ENCODE results near the gene MAVS.

- TF ChIP-seq CTCF (IDR thresholded peaks at IDR 0.05; ENCODE audit: low read depth, low read length) (no peak), EZH2phosphoT487 (IDR thresholded peaks at IDR 0.05; ENCODE audit: low read depth) (no peak)
Measured at GRCh38 chr20:3916364-3916763, 69.7 kb downstream of the MAVS start.

Measured in OCI-LY3 (cell line).